SK-N-SH treated with all-trans-retinoic acid at 6 μM for 48 hours (cell line): ENCODE data around the gene SQSTM1.

Source experiments
- ATAC-seq: fragments of 200-7000 bp; cut with Tn5 transposase; 3 replicates; pipeline ENCODE4 v1.9.1; 2020; ENCODE audit warnings: mild to moderate bottlenecking, moderate library complexity
- ARNTL ChIP-seq: fragments of 450-650 bp; formaldehyde crosslinking; IDR thresholded peaks from 2 replicates; pipeline ENCODE4 v1.5.0; 2020; ENCODE audit warnings: low read depth, mild to moderate bottlenecking, moderate library complexity, borderline replicate concordance
- BACH2 ChIP-seq: fragments of 250-450 bp; sonication (Bioruptor Pico); IDR thresholded peaks from 2 replicates; pipeline ENCODE4 v1.9.0; 2021; ENCODE audit warnings: mild to moderate bottlenecking, borderline replicate concordance
- CREB5 ChIP-seq: fragments of 250-450 bp; sonication (Bioruptor Pico); IDR thresholded peaks from 2 replicates; pipeline ENCODE4 v1.5.1; 2020; ENCODE audit warnings: low read depth, mild to moderate bottlenecking, moderate library complexity
- CSRNP3 ChIP-seq: fragments of 250-450 bp; sonication (Bioruptor Pico); IDR thresholded peaks from 2 replicates; pipeline ENCODE4 v1.5.1; 2021; ENCODE audit warnings: mild to moderate bottlenecking, moderate library complexity
- ESRRG ChIP-seq: fragments of 250-450 bp; sonication (Bioruptor Pico); IDR thresholded peaks from 2 replicates; pipeline ENCODE4 v1.6.1; 2021; ENCODE audit warnings: mild to moderate bottlenecking
- GLIS3 ChIP-seq: fragments of 250-450 bp; sonication (Bioruptor Pico); IDR thresholded peaks from 2 replicates; pipeline ENCODE4 v1.5.0; 2020; ENCODE audit warnings: mild to moderate bottlenecking, moderate library complexity
- ISL1 ChIP-seq: fragments of 250-450 bp; sonication (Bioruptor Pico); IDR thresholded peaks from 2 replicates; pipeline ENCODE4 v2.1.2; 2022; ENCODE audit warnings: mild to moderate bottlenecking, moderate library complexity
- OSR1 ChIP-seq: fragments of 250-450 bp; sonication (Bioruptor Pico); IDR thresholded peaks from 2 replicates; pipeline ENCODE4 v1.8.0; 2022; ENCODE audit warnings: moderate library complexity, mild to moderate bottlenecking, inconsistent platforms
- PPARA ChIP-seq: fragments of 250-450 bp; sonication (Bioruptor Pico); IDR thresholded peaks from 2 replicates; pipeline ENCODE4 v1.5.0; 2020; ENCODE audit warnings: mild to moderate bottlenecking, borderline replicate concordance
- RARB ChIP-seq: fragments of 250-450 bp; sonication (Bioruptor Pico); IDR thresholded peaks from 2 replicates; pipeline ENCODE4 v1.8.0; 2021; ENCODE audit warnings: mild to moderate bottlenecking, moderate library complexity
- TCF4 ChIP-seq: fragments of 250-450 bp; sonication (Bioruptor Pico); IDR thresholded peaks from 2 replicates; pipeline ENCODE4 v1.8.0; 2021; ENCODE audit warnings: mild to moderate bottlenecking, moderate library complexity, borderline replicate concordance
- TOX ChIP-seq: fragments of 250-450 bp; sonication (Bioruptor Pico); IDR thresholded peaks from 2 replicates; pipeline ENCODE4 v1.8.0; 2021; ENCODE audit warnings: mild to moderate bottlenecking, moderate library complexity, borderline replicate concordance
- ZC3H10 ChIP-seq: fragments of 250-450 bp; sonication (Bioruptor Pico); IDR thresholded peaks from 2 replicates; pipeline ENCODE4 v1.5.1; 2021; ENCODE audit warnings: mild to moderate bottlenecking, moderate library complexity
- ZFP3 ChIP-seq: fragments of 250-450 bp; sonication (Bioruptor Pico); IDR thresholded peaks from 2 replicates; pipeline ENCODE4 v1.5.0; 2020; ENCODE audit warnings: mild to moderate bottlenecking, moderate library complexity
- ZFP30 ChIP-seq: fragments of 450-650 bp; formaldehyde crosslinking; IDR thresholded peaks from 2 replicates; pipeline ENCODE4 v1.5.0; 2022; ENCODE audit warnings: mild to moderate bottlenecking, moderate library complexity
- ZNF565 ChIP-seq: fragments of 450-650 bp; formaldehyde crosslinking; conservative IDR thresholded peaks from 2 replicates; pipeline ENCODE4 v1.5.0; 2020; ENCODE audit warnings: low read depth, mild to moderate bottlenecking, moderate library complexity
- ZNF70 ChIP-seq: fragments of 450-650 bp; formaldehyde crosslinking; IDR thresholded peaks from 2 replicates; pipeline ENCODE4 v1.5.0; 2020; ENCODE audit warnings: mild to moderate bottlenecking, moderate library complexity
- ZNF8 ChIP-seq: fragments of 450-650 bp; formaldehyde crosslinking; IDR thresholded peaks from 2 replicates; pipeline ENCODE4 v1.5.0; 2020; ENCODE audit warnings: mild to moderate bottlenecking, moderate library complexity
- TF ChIP-seq, protein P1 (sequence below): fragments of 250-450 bp; sonication (Bioruptor Pico); IDR thresholded peaks from 2 replicates; pipeline ENCODE4 v1.5.0; 2020; ENCODE audit warnings: mild to moderate bottlenecking, moderate library complexity
- TF ChIP-seq, protein P2 (sequence below): fragments of 250-450 bp; sonication (Bioruptor Pico); IDR thresholded peaks from 2 replicates; pipeline ENCODE4 v1.8.0; 2021; ENCODE audit warnings: low read depth, mild to moderate bottlenecking, moderate library complexity, borderline replicate concordance
- TF ChIP-seq, protein P3 (sequence below): fragments of 250-450 bp; sonication (Bioruptor Pico); IDR thresholded peaks from 2 replicates; pipeline ENCODE4 v1.8.0; 2020; ENCODE audit warnings: mild to moderate bottlenecking, moderate library complexity, borderline replicate concordance

SQSTM1 gene

DNA sequence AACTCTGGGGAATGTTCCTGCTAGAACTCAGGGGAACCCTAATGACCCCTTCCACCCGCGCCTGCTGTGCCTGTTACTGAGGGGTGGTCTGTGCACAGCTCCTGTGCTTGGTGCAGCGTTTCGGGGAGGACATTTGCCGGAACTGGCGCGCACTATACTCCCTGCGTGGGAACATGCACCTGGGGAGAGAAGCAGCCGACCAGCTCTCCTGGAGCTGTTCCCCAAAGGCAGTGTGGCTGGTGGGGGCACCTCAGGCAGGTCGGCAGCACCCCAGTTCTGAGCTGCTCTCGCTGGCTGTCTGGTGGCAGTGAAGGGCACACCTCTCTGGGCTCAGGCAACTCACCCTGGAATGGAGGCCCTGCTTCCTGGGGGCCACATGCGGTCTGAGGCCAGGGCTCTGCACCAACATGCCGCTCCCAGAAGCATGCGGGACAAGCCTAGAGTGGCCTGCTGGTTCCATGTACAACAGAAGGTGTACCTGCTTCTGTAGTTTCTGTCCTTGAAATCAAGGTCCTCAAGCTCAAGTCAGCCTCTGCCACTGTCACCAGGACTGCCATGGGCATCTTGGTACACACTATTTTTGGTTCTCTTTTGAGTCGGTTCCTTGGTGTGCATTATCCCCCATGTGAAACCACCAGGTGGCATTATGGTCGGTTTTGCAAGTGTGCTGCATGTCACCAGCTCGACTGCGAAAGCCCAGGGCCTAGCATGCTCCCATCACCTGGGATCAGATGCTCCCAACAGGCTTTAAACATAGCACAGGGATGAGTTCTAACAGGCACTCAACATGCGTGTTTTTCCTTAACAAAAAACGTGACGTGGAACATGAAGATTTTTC, 45.8 kb downstream of the SQSTM1 start:
- no peak for ATAC-seq
- no peak for TF ChIP-seq ZNF70 (CRISPR knock-in tag)
- TF ChIP-seq GLIS3 (CRISPR knock-in tag) = no peak
- no peak for TF ChIP-seq ESRRG

DNA sequence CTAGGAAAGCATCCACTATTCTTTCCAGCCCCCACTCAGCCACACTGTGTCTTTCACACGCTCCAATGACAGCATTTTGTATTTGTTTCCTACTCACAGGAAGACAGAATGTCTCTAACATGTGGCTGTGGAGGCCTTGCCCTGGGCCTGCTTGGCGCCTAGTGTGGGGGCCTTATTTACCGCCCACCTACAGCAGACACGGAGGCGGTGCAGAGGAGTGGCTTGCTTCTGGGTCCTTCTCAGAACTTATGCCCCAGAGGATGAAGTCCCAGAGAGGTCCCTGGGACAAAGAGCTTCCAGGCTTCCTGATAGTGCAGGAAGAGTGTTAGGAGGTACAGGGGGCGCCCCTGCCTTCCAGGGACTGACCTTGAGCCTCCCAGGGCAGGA, 46.4 kb downstream of the SQSTM1 start:
- TF ChIP-seq ESRRG (no peak), ARNTL (CRISPR knock-in tag) (no peak), CREB5 (no peak), BACH2 (CRISPR knock-in tag) (no peak), RARB (CRISPR knock-in tag) (no peak), GLIS3 (CRISPR knock-in tag) (no peak), PPARA (CRISPR knock-in tag) (no peak), OSR1 (no peak), TCF4 (CRISPR knock-in tag) (no peak), ZFP30 (CRISPR knock-in tag) (no peak), ZNF8 (CRISPR knock-in tag) (no peak), TOX (CRISPR knock-in tag) (no peak), ZNF70 (CRISPR knock-in tag) (no peak), ZC3H10 (CRISPR knock-in tag) (no peak), CSRNP3 (no peak), ZFP3 (CRISPR knock-in tag) (no peak)
- TF ChIP-seq, protein P1, sequence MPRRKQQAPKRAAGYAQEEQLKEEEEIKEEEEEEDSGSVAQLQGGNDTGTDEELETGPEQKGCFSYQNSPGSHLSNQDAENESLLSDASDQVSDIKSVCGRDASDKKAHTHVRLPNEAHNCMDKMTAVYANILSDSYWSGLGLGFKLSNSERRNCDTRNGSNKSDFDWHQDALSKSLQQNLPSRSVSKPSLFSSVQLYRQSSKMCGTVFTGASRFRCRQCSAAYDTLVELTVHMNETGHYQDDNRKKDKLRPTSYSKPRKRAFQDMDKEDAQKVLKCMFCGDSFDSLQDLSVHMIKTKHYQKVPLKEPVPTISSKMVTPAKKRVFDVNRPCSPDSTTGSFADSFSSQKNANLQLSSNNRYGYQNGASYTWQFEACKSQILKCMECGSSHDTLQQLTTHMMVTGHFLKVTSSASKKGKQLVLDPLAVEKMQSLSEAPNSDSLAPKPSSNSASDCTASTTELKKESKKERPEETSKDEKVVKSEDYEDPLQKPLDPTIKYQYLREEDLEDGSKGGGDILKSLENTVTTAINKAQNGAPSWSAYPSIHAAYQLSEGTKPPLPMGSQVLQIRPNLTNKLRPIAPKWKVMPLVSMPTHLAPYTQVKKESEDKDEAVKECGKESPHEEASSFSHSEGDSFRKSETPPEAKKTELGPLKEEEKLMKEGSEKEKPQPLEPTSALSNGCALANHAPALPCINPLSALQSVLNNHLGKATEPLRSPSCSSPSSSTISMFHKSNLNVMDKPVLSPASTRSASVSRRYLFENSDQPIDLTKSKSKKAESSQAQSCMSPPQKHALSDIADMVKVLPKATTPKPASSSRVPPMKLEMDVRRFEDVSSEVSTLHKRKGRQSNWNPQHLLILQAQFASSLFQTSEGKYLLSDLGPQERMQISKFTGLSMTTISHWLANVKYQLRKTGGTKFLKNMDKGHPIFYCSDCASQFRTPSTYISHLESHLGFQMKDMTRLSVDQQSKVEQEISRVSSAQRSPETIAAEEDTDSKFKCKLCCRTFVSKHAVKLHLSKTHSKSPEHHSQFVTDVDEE = no peak
- TF ChIP-seq, protein P2, sequence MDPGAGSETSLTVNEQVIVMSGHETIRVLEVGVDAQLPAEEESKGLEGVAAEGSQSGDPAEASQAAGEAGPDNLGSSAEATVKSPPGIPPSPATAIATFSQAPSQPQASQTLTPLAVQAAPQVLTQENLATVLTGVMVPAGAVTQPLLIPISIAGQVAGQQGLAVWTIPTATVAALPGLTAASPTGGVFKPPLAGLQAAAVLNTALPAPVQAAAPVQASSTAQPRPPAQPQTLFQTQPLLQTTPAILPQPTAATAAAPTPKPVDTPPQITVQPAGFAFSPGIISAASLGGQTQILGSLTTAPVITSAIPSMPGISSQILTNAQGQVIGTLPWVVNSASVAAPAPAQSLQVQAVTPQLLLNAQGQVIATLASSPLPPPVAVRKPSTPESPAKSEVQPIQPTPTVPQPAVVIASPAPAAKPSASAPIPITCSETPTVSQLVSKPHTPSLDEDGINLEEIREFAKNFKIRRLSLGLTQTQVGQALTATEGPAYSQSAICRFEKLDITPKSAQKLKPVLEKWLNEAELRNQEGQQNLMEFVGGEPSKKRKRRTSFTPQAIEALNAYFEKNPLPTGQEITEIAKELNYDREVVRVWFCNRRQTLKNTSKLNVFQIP (CRISPR knock-in tag) = no peak
- no peak for ATAC-seq

GRCh38 chr5:179867476-179867875, 46.8 kb downstream of the SQSTM1 start:
- no peak; the same call in 2 of the 3 replicates for ATAC-seq

More at GRCh38 chr5:179867476-179867875, 46.8 kb downstream of the SQSTM1 start:
- TF ChIP-seq ZNF70 (CRISPR knock-in tag) = no peak
- TF ChIP-seq, protein P2 (CRISPR knock-in tag) = no peak
- TF ChIP-seq CREB5 = no peak
- no peak for TF ChIP-seq PPARA (CRISPR knock-in tag)
- no peak for TF ChIP-seq ZFP3 (CRISPR knock-in tag)
- no peak for TF ChIP-seq CSRNP3
- TF ChIP-seq OSR1 = no peak
- no peak for TF ChIP-seq ISL1
- TF ChIP-seq, protein P3, sequence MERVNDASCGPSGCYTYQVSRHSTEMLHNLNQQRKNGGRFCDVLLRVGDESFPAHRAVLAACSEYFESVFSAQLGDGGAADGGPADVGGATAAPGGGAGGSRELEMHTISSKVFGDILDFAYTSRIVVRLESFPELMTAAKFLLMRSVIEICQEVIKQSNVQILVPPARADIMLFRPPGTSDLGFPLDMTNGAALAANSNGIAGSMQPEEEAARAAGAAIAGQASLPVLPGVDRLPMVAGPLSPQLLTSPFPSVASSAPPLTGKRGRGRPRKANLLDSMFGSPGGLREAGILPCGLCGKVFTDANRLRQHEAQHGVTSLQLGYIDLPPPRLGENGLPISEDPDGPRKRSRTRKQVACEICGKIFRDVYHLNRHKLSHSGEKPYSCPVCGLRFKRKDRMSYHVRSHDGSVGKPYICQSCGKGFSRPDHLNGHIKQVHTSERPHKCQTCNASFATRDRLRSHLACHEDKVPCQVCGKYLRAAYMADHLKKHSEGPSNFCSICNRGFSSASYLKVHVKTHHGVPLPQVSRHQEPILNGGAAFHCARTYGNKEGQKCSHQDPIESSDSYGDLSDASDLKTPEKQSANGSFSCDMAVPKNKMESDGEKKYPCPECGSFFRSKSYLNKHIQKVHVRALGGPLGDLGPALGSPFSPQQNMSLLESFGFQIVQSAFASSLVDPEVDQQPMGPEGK = no peak
- no peak for TF ChIP-seq ZNF565 (CRISPR knock-in tag)
- TF ChIP-seq ARNTL (CRISPR knock-in tag) = no peak
- no peak for TF ChIP-seq ZNF8 (CRISPR knock-in tag)
- TF ChIP-seq RARB (CRISPR knock-in tag) = no peak
- TF ChIP-seq TOX (CRISPR knock-in tag) = no peak
- TF ChIP-seq TCF4 (CRISPR knock-in tag) = no peak
